Activated T-cell treated with anti-CD3 and anti-CD28 coated beads for 1 hour (primary cell): Measurements from ENCODE around the gene FNDC4.

ENCODE experiments used
- DNase-seq: peaks from one replicate; pipeline ENCODE4 v3.0.0-alpha.2; 2020; ENCODE audit warnings: low read depth

Gene FNDC4

DNA sequence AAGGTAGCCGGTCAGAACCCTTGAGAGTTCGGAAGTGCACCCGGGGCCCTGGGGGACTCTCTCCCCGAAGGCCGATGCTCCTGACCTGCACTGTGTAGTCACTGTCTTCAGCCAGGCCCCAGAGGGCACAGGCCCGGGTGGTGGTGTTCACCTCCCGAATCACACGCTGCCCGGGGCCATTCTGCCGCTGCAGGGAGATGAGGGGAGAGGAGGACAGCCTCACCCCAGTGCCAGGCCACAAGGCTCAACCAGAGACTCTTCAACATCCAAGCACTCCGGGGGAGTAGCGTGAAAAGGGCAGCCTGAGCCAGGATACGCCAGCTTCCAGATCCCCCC lies 1.1 kb downstream of the FNDC4 start:
- no peak for DNase-seq

DNA sequence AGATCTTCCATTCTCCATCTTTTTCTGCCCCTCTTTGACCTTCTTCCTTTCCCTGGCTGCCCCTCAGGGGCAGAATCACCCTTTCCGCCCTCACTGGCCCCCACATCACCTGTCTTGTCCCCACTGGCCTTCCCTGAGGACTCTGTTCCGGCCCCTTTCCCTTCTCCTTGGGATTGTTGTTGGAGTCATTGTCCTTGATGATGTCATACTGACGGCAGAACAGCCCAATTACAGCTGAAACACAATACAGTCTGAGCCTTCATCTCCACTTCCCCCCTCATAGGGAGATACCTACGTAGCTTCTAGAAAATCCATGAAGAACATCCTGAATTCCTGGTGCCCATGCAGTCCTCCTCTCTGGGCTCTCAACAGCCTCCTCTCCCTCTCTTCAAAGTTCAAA lies 2.4 kb downstream of the FNDC4 start:
- no peak for DNase-seq

DNA sequence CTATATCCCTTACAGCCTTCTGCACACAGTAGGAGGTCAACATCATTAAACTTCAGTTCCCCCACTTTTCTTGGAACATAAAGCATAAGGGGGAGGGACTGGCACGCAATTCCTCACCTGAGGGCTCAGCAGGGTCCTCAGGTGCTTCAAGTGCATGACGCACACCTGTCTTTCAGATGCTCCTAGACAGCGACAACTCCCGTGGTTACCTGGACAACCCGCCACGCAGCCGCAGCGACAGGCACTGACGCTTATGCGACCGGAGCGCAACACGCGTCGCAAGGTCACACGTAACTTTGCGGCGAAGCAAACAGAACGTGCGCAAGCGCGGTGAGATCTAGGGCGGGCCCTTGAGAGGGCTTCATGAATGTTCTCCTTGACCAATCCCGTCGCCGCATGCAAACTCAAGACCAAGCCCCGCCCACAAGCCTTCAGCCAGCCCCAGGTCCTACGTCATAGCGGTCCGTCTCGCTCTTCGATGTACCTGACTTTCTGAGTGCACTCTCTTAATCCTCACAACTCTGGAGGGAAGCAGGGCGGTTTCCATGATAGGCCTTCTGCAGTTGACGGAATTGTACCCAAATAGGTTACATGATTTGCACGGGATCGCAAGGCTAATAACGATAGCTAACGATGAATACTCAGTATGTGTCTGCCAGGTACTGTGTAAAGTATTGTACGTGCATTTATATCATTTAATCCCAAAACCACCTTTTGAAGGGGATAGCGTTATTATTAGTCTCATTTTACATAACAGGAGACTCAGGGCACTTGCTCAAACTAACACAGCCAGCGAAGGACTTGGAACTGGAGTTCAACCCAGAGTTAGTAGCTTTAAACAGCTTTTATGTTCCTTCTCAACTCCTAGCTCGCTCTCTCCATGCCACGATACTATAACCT lies 5.3 kb downstream of the FNDC4 start, which contains the start of gene IFT172:
IFT172 (minus strand) TSS at position 246 of the 900 bp plus-strand sequence; CDS start at position 156, 90 bp downstream.
- DNase-seq: peak; percentile 99

DNA sequence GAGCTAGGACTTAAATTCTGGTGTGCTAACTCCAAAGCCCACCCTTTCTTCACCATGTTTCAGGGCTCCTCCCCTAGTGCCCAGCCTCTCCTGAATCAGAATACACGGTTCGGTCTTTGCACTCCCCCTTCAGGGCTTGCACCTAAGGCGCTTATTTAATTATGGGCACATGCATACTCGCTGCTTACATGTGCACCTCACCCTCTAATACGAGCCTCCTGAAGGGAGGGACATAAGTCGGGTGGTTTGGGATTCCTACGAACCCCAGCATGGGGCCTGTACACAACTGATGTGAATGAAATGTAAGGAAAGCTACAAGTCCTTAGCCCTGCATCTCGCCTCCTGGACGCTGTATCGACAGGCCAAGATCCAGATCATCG lies 5.9 kb downstream of the FNDC4 start:
- no peak for DNase-seq

DNA sequence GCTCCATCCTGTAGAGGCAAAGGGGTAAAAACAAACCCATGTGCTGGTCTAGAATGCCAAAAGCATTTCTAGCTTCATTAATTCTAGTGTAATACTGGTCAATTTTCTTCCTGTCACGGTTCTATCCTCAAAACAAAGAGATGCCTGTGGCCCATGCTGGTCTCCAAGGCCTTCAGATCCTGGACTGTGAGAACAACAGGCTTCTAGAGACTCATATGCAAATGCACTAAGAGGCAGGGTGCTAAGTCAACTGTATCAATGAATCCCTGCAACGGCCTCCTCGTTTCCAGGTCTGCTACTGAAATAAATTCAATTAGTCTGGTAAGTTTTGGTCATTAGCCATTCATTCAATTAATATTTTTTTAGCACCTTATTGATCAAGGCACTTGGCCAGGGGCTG lies 9.5 kb downstream of the FNDC4 start:
- no peak for DNase-seq

DNA sequence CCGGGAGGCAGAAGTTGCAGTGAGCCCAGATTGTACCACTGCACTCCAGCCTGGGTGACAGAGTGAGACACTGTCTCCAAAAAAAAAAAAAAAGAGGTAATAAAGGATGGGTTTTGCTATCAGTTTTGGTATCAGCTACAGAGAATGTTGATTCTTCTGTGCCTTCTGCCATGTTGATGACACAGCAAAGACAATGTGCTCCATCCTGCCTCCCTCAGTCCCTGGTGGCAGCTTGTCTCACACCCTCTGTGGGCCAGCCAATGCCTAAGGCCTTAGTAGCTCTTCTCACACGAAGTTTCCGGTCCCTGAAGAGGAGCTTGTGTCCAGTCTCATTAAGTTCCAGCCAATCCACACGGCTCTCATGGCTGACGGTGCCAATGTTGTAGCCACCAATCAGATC lies 23.0 kb downstream of the FNDC4 start:
- DNase-seq: no peak

DNA sequence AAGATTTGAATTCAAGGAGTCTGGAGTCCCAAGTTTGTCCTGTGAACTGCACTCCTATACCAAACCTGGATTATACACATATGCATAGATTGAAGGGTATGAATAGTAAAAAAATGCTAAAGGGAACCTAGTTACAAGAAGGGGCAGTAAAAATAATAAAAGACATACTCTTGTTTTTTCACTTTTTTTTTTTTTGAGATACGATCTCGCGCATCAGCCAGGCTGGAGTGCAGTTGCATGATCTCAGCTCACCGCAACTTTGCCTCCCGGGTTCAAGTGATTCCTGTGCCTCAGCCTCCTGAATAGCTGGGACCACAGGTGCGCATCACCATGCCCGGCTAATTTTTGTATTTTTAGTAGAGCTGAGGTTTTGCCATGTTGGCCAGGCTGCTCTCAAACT lies 30.6 kb downstream of the FNDC4 start:
- no peak for DNase-seq

DNA sequence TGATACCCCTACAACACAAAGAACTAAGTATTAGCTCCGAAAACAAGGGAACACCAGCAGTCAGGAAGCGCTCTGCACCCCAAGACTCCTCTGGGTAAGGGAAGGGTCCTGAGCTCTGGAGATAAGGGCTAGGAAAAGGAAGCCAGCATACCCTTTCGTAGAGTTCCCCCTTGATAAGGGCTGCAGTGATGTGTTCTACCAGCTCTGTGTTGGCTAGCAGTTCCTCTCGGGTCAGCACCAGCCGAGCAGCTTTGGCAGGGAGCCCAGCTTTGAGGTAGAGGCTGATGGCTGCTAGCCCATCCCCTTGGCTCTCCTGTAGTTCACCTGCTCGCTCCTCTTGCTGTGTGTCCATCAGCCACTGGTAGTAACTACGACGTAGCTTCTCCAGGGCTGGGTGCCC lies 33.9 kb downstream of the FNDC4 start:
- no peak for DNase-seq

DNA sequence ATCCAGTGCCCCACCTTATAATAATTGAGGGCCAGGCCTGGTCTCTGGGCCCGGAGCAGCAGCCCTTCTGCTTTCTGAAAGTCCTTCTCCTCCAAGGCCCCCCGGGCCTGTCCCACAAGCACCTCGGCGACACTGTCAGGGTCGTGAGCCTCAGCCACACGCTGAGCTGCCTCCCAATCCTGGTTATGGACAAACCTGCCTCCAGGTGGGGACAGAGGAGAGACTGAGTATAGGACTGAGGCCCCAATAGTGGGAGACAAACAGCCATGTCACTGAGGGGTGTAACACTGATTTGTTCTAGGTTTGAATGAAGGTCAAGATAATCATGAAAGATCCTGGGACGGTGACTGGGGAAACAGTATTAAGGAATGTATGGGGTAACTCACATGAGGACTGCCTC lies 41.0 kb downstream of the FNDC4 start:
- no peak for DNase-seq

DNA sequence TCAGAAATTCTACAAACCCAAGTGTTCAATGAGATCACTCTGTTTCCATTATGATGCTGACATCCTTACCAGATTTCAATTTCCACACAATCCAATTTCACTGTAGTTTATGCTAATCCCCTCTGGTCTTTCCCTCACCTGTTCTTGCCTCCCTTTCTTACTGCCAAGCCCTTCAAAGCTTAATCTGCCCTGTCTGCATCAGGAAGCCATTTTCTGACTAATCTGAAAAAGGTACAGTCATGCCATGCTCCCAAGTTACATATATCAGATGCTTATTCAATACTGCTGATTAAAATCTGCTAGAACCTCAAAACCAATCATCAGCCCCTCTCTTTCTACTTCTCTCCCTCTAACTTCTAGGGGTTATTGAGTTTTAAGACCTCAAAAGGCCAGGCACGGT lies 43.9 kb downstream of the FNDC4 start:
- DNase-seq: no peak

DNA sequence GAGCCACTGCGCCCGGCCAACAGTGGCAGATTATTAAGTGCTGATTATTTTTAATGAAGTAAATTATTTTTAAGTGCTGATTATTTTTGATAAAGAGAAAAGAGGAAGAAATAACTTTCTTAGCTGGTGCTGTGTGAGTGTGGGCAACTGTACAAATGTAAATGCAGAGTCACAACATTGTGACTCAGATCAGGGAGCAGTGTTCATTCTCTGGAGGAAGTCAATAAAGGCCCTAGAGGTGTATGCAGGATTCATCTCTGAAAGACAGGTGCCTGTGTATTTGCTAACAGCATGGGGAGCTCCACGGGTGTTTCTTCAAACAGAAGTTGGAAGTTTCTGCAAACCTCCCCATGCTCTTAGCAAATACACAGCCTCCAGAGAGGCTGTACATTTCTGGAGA lies 46.6 kb downstream of the FNDC4 start:
- DNase-seq: no peak

DNA sequence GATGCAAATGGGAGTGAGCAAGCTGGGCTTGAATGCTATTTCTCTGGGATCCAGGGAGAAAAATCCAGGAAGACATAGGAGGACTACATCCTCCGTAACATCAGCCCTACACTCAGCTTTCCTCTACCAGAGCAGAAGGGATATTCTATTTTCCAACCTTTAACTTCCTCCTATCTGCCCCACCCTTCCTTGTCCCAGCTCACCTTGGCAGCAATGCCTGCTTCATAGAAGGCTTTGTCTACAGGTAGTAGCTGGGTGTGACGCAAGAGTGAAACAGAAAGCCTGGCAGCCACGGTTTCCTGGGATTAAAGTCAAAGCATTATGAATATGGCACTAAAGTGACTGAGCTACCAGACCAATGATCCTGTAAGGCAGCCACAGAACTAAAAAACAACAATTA lies 48.9 kb downstream of the FNDC4 start:
- no peak for DNase-seq

DNA sequence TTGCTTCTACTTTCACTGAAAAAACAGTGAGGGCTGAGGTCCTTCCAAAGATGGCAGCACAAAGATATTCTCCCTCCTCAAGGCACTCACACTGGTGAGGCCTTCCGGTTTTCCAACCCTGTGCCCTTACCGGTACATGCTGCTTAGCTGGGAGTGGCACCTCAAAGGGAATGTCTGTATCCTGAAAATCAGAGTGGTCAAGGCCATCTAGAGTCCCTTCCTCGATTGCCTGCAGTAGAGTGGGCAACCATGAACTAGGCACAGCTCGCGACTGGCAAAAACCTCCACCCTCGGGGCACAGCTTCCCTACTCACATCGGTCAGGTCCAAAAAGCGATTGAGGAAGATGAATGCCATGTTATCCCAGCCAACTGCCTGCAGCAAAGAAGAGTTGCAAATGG lies 49.4 kb downstream of the FNDC4 start:
- DNase-seq: no peak

DNA sequence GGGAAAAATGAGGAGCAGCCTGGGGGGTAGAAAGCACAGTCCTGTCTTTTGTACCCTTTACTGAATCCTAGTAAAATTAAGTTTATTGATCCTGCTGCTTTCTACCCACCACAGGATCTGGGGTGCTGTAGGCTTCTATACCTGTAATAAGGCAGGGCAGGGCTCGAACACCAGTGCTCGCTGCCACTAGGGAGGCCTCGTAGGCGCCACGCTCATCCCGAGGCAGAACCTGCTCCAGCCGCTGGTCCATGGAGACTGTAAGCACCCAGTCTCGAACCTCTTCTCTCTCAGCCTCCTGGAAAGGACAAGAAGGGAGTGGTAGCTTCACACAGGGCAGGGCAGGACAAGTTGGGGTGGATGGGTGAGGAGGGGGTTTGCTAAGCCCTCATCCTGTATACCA lies 49.8 kb downstream of the FNDC4 start:
- no peak for DNase-seq

DNA sequence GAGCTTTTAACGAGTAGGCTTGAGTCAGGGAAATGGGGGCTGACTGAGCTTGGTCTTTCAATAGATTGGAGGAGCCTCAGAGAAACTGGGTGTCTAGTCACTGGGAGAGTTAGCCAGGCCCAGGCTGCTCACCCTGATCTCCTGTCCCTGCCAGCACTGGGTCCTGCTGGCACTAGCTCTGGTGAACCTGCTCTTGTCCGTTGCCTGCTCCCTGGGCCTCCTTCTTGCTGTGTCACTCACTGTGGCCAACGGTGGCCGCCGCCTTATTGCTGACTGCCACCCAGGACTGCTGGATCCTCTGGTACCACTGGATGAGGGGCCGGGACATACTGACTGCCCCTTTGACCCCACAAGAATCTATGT lies 52.1 kb downstream of the FNDC4 start:
- no peak for DNase-seq

DNA sequence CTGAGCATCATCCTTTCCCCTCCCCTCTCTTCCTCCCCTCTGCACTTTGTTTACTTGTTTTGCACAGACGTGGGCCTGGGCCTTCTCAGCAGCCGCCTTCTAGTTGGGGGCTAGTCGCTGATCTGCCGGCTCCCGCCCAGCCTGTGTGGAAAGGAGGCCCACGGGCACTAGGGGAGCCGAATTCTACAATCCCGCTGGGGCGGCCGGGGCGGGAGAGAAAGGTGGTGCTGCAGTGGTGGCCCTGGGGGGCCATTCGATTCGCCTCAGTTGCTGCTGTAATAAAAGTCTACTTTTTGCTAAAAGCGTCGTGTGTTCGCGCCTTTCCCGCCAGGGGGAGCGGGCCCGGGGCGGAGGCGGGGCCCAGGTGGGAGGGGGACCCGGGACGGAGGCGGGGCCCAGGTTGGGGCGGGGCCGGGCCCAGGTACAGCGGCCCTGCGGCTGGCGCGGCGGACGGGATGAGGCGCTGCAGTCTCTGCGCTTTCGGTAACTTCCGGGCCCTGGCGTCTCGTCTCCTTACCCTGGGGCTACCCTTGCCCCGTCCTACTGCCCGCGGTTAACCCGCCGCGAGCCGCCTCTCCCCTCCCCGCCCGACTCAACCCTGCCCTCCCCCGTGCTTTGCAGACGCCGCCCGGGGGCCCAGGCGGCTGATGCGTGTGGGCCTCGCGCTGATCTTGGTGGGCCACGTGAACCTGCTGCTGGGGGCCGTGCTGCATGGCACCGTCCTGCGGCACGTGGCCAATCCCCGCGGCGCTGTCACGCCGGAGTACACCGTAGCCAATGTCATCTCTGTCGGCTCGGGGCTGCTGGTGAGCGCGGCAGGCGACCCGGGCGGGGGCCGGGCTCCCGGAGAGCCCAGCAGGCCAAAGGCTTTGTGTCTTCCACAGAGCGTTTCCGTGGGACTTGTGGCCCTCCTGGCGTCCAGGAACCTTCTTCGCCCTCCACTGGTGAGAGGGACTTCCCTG lies 52.8 kb downstream of the FNDC4 start, which contains the start of gene KRTCAP3:
KRTCAP3 (plus strand) TSS at position 424 of the 962 bp plus-strand sequence; CDS start at position 456, 32 bp downstream.
- peak; percentile 29 for DNase-seq
